Measurements from ENCODE around the gene OSBPL8.

DNA sequence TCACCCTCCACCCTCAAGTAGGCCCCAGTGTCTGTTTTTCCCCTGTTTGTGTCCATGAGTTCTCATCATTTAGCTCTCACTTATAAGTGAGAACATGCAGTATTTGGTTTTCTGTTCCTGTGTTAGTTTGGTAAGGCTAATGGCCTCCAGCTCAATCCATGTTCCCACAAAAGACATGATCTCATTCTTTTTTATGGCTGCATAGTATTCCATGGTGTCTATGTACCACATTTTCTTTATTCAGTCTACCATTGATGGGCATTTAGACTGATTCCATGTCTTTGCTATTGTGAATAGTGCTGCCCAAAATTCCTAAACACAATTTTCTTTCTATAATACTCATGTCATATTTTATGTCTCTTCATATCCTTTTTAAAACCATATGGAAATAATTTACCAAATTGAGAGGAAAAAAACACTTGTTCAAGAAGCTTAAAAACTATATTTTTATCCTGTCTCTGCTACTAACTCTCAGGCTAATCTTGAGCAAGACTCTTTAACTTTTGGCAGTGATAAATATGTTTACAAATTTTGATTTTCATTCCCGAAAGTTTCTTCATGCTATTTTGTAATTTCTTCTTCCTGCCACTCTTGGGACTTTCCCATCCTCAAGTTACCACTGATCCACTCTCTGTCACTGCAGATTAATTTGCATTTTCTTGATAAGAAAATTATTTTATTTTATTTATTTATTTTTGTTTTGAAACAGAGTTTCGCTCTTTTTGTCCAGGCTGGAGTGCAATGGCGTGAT is 28.0 kb upstream of the OSBPL8 start:
- TF ChIP-seq, protein P1, sequence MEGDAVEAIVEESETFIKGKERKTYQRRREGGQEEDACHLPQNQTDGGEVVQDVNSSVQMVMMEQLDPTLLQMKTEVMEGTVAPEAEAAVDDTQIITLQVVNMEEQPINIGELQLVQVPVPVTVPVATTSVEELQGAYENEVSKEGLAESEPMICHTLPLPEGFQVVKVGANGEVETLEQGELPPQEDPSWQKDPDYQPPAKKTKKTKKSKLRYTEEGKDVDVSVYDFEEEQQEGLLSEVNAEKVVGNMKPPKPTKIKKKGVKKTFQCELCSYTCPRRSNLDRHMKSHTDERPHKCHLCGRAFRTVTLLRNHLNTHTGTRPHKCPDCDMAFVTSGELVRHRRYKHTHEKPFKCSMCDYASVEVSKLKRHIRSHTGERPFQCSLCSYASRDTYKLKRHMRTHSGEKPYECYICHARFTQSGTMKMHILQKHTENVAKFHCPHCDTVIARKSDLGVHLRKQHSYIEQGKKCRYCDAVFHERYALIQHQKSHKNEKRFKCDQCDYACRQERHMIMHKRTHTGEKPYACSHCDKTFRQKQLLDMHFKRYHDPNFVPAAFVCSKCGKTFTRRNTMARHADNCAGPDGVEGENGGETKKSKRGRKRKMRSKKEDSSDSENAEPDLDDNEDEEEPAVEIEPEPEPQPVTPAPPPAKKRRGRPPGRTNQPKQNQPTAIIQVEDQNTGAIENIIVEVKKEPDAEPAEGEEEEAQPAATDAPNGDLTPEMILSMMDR (IDR thresholded peaks at IDR 0.05), result no peak
- no peak for TF ChIP-seq ZFX (IDR thresholded peaks at IDR 0.05; ENCODE audit: borderline replicate concordance)

Measured in 22Rv1 (cell line).